AG09309 (cell line): ENCODE results near the gene C6orf58.

Source experiments
- DNase-seq: peaks from one replicate; pipeline ENCODE4 v3.0.0-alpha.2; 2010; ENCODE audit warnings: low read depth
- H3K4me3 ChIP-seq: 2 replicates; pipeline ENCODE4 v1.5.1; 2011; ENCODE audit warnings: mild to moderate bottlenecking, low read depth, low read length, moderate library complexity; ENCODE audit not compliant: control insufficient read depth
- CTCF ChIP-seq: IDR thresholded peaks from 2 replicates; pipeline ENCODE4 v1.5.1; 2011; ENCODE audit warnings: mild to moderate bottlenecking, low read depth, low read length, inconsistent platforms; ENCODE audit not compliant: insufficient read depth, control insufficient read depth; ENCODE audit errors: missing control alignments

The C6orf58 gene

GRCh38 chr6:127570739-127571389 lies 6.1 kb upstream of the C6orf58 start:
- TF ChIP-seq CTCF, result no peak
- no peak for DNase-seq
- no peak overlapping the region for H3K4me3 ChIP-seq

- no peak for DNase-seq
- no peak for TF ChIP-seq CTCF
- no peak overlapping the region for H3K4me3 ChIP-seq
Measured at GRCh38 chr6:127578900-127579299, 1.9 kb downstream of the C6orf58 start.

GRCh38 chr6:127581576-127581975 lies 4.6 kb downstream of the C6orf58 start:
- no peak for TF ChIP-seq CTCF
- H3K4me3 ChIP-seq, result no peak overlapping the region
- DNase-seq, result no peak

GRCh38 chr6:127582777-127583462 lies 5.9 kb downstream of the C6orf58 start:
- H3K4me3 ChIP-seq, result no peak overlapping the region
- no peak for TF ChIP-seq CTCF
- DNase-seq, result no peak

GRCh38 chr6:127585123-127585522 lies 8.1 kb downstream of the C6orf58 start:
- TF ChIP-seq CTCF, result no peak
- no peak for DNase-seq
- H3K4me3 ChIP-seq, result no peak overlapping the region

GRCh38 chr6:127586372-127586771 lies 9.4 kb downstream of the C6orf58 start:
- DNase-seq, result no peak
- TF ChIP-seq CTCF, result no peak
- H3K4me3 ChIP-seq, result no peak overlapping the region
